GM19467 (cell line): ENCODE measurements around the gene LRRC41.
"Not testable (repeated sequence)": the region's sequence is repeated elsewhere in the genome, so short reads cannot be mapped to it uniquely, and the experiment has no call there.

Experiments used
- ATAC-seq: cut with Tn5 transposase; IDR thresholded peaks from one replicate; pipeline ENCODE4 v1.9.1; 2021; ENCODE audit warnings: mild to moderate bottlenecking, moderate library complexity; ENCODE audit not compliant: unreplicated experiment

LRRC41 gene

GRCh38 chr1:46246136-46246535, 57.3 kb downstream of the LRRC41 start:
- not testable (repeated sequence) for ATAC-seq

DNA sequence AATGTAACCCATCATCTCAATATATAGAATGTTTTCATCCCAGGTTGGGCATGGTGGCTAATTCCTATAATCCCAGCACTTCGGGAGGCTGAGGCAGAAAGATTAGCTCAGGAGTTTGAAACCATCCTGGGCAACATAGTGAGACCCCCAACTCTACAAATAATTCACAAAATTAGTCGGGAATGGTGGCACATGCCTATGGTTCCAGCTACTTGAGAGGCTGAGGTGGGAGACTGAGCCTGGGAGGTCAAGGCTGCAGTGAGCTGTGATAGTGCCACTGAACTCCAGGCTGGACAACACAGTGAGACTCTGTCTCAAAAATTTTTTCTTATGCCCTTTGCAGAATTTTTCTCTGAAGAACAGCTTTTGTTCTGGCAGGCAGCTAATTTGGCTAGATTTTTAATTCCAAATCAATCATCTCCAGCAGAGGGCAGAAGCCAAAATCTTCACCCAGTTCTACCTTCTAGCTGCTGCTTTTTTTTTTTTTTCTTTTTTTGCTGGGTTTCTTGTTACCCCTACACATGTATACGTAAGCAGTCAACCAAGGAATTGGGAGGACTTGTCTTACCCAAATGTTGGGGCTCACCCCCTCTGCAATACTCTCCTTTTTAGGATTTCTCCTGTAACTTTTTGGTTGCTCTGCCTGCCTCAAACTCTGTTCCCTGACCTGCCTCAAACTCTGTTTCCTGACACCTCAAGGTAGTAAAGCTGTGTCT, 58.6 kb downstream of the LRRC41 start:
- ATAC-seq: no peak

GRCh38 chr1:46243831-46244230, 59.6 kb downstream of the LRRC41 start:
- not testable (repeated sequence) for ATAC-seq

GRCh38 chr1:46242918-46243317, 60.5 kb downstream of the LRRC41 start:
- ATAC-seq: no peak

DNA sequence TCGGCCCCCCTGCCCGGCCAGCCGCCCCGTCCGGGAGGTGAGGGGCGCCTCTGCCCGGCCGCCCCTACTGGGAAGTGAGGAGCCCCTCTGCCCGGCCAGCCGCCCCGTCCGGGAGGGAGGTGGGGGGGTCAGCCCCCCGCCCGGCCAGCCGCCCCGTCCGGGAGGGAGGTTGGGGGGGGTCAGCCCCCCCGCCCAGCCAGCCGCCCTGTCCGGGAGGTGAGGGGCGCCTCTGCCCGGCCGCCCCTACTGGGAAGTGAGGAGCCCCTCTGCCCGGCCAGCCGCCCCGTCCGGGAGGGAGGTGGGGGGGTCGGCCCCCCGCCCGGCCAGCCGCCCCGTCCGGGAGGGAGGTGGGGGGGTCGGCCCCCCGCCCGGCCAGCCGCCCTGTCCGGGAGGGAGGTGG, 61.7 kb downstream of the LRRC41 start:
- ATAC-seq: not testable (repeated sequence)

GRCh38 chr1:46238865-46239264, 64.6 kb downstream of the LRRC41 start:
- ATAC-seq: not testable (repeated sequence)

DNA sequence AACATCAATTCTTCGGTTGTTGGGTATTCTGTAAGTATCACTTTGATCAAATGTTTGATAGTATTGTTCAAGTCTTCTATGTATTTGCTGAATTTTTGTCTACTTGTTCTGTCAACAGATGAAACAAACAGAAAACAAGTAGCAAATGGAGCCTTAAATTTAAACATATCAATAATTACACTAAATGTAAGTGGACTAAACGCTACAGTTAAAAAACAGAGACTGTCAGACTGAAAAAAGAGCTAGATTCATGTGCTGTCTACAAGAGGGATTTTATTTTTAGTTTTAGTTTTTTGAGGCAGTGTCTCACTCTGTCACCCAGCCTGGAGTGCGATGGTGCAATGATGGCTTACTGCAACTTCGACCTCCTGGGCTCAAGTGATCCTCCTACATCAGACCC, 66.5 kb downstream of the LRRC41 start:
- ATAC-seq: no peak

- ATAC-seq: not testable (repeated sequence)
These were observed 72.2 kb downstream of the LRRC41 start for GRCh38 chr1:46231231-46231630.
